Liver (tissue), 9 donors: ENCODE results near the gene SAT1. TPM values are rescaled to one million over a fixed set of nuclear protein-coding genes. Genes with fewer than 3 reads are reported as not detected.

ENCODE experiments used
- DNase-seq: peaks from one replicate; pipeline ENCODE4 v3.0.0-alpha.2; 2017; ENCODE audit warnings: low spot score
- H3K27ac ChIP-seq, 2 donors: one replicate each; pipeline ENCODE4 v1.7.0; 2013; ENCODE audit warnings: inconsistent platforms in 2 of 2, low read length in 2 of 2, control low read depth in 1 of 2, low read depth in 1 of 2, mild to moderate bottlenecking in 1 of 2
- H3K27me3 ChIP-seq, 4 donors: one replicate each; pipeline versions ENCODE4 v1.6.1 to v1.7.0; 2013; ENCODE audit warnings: low read length in 3 of 4, inconsistent platforms in 1 of 4, mild to moderate bottlenecking in 1 of 4, moderate library complexity in 1 of 4; ENCODE audit not compliant: control insufficient read depth in 4 of 4, insufficient read depth in 4 of 4
- H3K36me3 ChIP-seq, 4 donors: one replicate each; pipeline versions ENCODE4 v1.6.1 to v1.7.0; 2013; ENCODE audit warnings: low read length in 3 of 4, mild to moderate bottlenecking in 3 of 4, low read depth in 1 of 4, moderate library complexity in 1 of 4; ENCODE audit not compliant: control insufficient read depth in 4 of 4, insufficient read depth in 3 of 4
- H3K4me1 ChIP-seq, 4 donors: one replicate each; pipeline versions ENCODE4 v1.6.1 to v1.7.0; 2013; ENCODE audit warnings: low read length in 3 of 4, mild to moderate bottlenecking in 3 of 4, moderate library complexity in 1 of 4; ENCODE audit not compliant: control insufficient read depth in 4 of 4, insufficient read depth in 4 of 4
- H3K4me3 ChIP-seq, 3 donors: one replicate each; pipeline versions ENCODE4 v1.6.1 to v1.7.0; 2013; ENCODE audit warnings: low read length in 3 of 3, control low read depth in 1 of 3, low read depth in 1 of 3, mild to moderate bottlenecking in 1 of 3
- H3K9ac ChIP-seq, 2 donors: one replicate each; pipeline ENCODE4 v1.7.0; 2013; ENCODE audit warnings: low read length in 2 of 2, mild to moderate bottlenecking in 2 of 2, moderate library complexity in 2 of 2, control low read depth in 1 of 2, low read depth in 1 of 2
- H3K9me3 ChIP-seq, 4 donors: one replicate each; pipeline versions ENCODE4 v1.6.1 to v1.7.0; 2013; ENCODE audit warnings: low read length in 3 of 4; ENCODE audit not compliant: control insufficient read depth in 4 of 4
- EGR1 ChIP-seq, 2 donors: IDR thresholded peaks; 2 replicates each; pipeline ENCODE4 v1.6.1; 2016 to 2018; ENCODE audit warnings: antibody characterized with exemption in 2 of 2, low read depth in 2 of 2
- FOXA1 ChIP-seq: IDR thresholded peaks from 2 replicates; pipeline ENCODE4 v1.6.1; 2016; ENCODE audit warnings: antibody characterized with exemption
- FOXA2 ChIP-seq: IDR thresholded peaks from 2 replicates; pipeline ENCODE4 v1.6.1; 2016; ENCODE audit warnings: antibody characterized with exemption
- HNF4G ChIP-seq: IDR thresholded peaks from 2 replicates; pipeline ENCODE4 v1.6.1; 2016; ENCODE audit warnings: antibody characterized with exemption
- JUND ChIP-seq, 2 donors: IDR thresholded peaks; 2 replicates each; pipeline ENCODE4 v1.6.1; 2016; ENCODE audit warnings: antibody characterized with exemption in 2 of 2
- NR2F2 ChIP-seq: IDR thresholded peaks from 2 replicates; pipeline ENCODE4 v1.6.1; 2016; ENCODE audit warnings: antibody characterized with exemption
- RAD21 ChIP-seq, 2 donors: IDR thresholded peaks; 2 replicates each; pipeline ENCODE4 v1.6.1; 2016; ENCODE audit warnings: antibody characterized with exemption in 2 of 2, mild to moderate bottlenecking in 2 of 2
- RXRA ChIP-seq, 2 donors: IDR thresholded peaks; 2 replicates each; pipeline ENCODE4 v1.6.1; 2017 to 2018; ENCODE audit warnings: antibody characterized with exemption in 2 of 2, mild to moderate bottlenecking in 1 of 2
- SP1 ChIP-seq: IDR thresholded peaks from 2 replicates; pipeline ENCODE4 v1.6.1; 2018; ENCODE audit warnings: antibody characterized with exemption, mild to moderate bottlenecking
- TAF1 ChIP-seq: conservative IDR thresholded peaks from 2 replicates; pipeline ENCODE4 v1.6.1; 2016; ENCODE audit warnings: antibody characterized with exemption, mild to moderate bottlenecking
- YY1 ChIP-seq: IDR thresholded peaks from 2 replicates; pipeline ENCODE4 v1.6.1; 2016; ENCODE audit warnings: antibody characterized with exemption, mild to moderate bottlenecking
- WGBS: extraction: QIAGEN DNeasy Blood & Tissue Kit; methylation state at CpG from one replicate; pipeline ENCODE4 v1.1.7; 2013; 5-methylcytosine and 5-hydroxymethylcytosine counted together
- polyA plus RNA-seq, 2 donors: library from polyadenylated mRNA; stranded (reverse) in 1 of 2; unstranded in 1 of 2; fragments of 200-250 nt in 1 of 2; fragments of >200 nt in 1 of 2; fragmentation: Nextera tagmentation in 1 of 2; extraction: Ambion mirVana in 1 of 2; gene quantifications; one replicate each; pipeline versions ENCODE4 v1.2.1 to v1.2.3, GENCODE V29; 2013 to 2015
- total RNA-seq, 2 donors: library from RNA; depleted of rRNA; stranded (reverse); fragments of >200 nt; gene quantifications; one replicate each; pipeline ENCODE4 v1.2.3, GENCODE V29; 2014
- TF ChIP-seq, protein P1 (sequence below): IDR thresholded peaks from 2 replicates; pipeline ENCODE4 v1.6.1; 2016; ENCODE audit warnings: antibody characterized with exemption
- TF ChIP-seq, protein P2 (sequence below): IDR thresholded peaks from 2 replicates; pipeline ENCODE4 v1.6.1; 2016; ENCODE audit warnings: antibody characterized with exemption, mild to moderate bottlenecking
- TF ChIP-seq, protein P3 (sequence below): IDR thresholded peaks from 2 replicates; pipeline ENCODE4 v1.6.1; 2016; ENCODE audit warnings: antibody characterized with exemption
- TF ChIP-seq, protein P4 (sequence below): fragments of 150-350 bp; IDR thresholded peaks from 2 replicates; pipeline ENCODE4 v1.5.1; 2017; ENCODE audit warnings: improper control_type of control experiment, low read depth, low read length; ENCODE audit not compliant: missing input control
- donor health status: healthy.
- donor health status: healthy.
- donor health status: healthy.
- donor health status: healthy.
- donor health status: healthy.

The SAT1 gene
- total and polyA plus RNA-seq, 4 donors = 105 to 780 (median 296) TPM

DNA sequence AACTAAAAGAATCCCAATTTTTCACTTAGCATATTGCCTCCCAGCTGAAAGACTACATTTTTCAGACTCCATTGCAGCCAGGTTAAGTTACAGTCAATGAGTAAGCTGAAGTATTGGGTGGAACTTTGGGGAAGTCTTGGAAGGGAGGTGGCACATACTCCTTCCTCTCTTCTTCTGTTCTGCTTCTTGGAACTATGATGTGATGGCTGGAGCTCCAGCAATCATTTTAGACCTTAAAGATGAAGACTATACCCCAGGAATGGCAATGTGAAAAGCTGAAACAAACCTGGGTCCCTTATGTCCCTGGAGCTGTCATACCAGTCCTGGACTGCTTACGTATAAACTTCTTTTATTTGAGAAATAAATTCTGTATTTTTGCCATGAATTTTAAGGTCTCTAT lies 30.8 kb downstream of the SAT1 start:
- 97% methylated on average over 1 of the region's 1 CpG for WGBS
- DNase-seq = no peak
- H3K9ac ChIP-seq = no peak overlapping the region
- TF ChIP-seq, protein P1, sequence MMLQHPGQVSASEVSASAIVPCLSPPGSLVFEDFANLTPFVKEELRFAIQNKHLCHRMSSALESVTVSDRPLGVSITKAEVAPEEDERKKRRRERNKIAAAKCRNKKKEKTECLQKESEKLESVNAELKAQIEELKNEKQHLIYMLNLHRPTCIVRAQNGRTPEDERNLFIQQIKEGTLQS = no peak
- no peak for TF ChIP-seq HNF4G
- TF ChIP-seq NR2F2 = no peak
- TF ChIP-seq RXRA (IDR thresholded peaks at IDR 0.05) = no peak
- no peak for TF ChIP-seq SP1
- TF ChIP-seq JUND (IDR thresholded peaks at IDR 0.05) = no peak
- TF ChIP-seq, protein P2, sequence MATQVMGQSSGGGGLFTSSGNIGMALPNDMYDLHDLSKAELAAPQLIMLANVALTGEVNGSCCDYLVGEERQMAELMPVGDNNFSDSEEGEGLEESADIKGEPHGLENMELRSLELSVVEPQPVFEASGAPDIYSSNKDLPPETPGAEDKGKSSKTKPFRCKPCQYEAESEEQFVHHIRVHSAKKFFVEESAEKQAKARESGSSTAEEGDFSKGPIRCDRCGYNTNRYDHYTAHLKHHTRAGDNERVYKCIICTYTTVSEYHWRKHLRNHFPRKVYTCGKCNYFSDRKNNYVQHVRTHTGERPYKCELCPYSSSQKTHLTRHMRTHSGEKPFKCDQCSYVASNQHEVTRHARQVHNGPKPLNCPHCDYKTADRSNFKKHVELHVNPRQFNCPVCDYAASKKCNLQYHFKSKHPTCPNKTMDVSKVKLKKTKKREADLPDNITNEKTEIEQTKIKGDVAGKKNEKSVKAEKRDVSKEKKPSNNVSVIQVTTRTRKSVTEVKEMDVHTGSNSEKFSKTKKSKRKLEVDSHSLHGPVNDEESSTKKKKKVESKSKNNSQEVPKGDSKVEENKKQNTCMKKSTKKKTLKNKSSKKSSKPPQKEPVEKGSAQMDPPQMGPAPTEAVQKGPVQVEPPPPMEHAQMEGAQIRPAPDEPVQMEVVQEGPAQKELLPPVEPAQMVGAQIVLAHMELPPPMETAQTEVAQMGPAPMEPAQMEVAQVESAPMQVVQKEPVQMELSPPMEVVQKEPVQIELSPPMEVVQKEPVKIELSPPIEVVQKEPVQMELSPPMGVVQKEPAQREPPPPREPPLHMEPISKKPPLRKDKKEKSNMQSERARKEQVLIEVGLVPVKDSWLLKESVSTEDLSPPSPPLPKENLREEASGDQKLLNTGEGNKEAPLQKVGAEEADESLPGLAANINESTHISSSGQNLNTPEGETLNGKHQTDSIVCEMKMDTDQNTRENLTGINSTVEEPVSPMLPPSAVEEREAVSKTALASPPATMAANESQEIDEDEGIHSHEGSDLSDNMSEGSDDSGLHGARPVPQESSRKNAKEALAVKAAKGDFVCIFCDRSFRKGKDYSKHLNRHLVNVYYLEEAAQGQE = no peak
- TF ChIP-seq FOXA2 = no peak
- TF ChIP-seq, protein P3, sequence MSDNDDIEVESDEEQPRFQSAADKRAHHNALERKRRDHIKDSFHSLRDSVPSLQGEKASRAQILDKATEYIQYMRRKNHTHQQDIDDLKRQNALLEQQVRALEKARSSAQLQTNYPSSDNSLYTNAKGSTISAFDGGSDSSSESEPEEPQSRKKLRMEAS = no peak
- TF ChIP-seq EGR1 (IDR thresholded peaks at IDR 0.05; ENCODE audit: low read depth in 2 of 2) = no peak
- TF ChIP-seq YY1 = no peak
- TF ChIP-seq FOXA1 = no peak
- no peak for TF ChIP-seq TAF1
- TF ChIP-seq, protein P4, sequence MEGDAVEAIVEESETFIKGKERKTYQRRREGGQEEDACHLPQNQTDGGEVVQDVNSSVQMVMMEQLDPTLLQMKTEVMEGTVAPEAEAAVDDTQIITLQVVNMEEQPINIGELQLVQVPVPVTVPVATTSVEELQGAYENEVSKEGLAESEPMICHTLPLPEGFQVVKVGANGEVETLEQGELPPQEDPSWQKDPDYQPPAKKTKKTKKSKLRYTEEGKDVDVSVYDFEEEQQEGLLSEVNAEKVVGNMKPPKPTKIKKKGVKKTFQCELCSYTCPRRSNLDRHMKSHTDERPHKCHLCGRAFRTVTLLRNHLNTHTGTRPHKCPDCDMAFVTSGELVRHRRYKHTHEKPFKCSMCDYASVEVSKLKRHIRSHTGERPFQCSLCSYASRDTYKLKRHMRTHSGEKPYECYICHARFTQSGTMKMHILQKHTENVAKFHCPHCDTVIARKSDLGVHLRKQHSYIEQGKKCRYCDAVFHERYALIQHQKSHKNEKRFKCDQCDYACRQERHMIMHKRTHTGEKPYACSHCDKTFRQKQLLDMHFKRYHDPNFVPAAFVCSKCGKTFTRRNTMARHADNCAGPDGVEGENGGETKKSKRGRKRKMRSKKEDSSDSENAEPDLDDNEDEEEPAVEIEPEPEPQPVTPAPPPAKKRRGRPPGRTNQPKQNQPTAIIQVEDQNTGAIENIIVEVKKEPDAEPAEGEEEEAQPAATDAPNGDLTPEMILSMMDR = no peak
- H3K4me3 ChIP-seq = no peak overlapping the region
- no peaks in the 10 kb centered on the region for H3K4me1 ChIP-seq
- no peaks in the 10 kb centered on the region for H3K27me3 ChIP-seq
- H3K27ac ChIP-seq = no peak overlapping the region
- H3K9me3 ChIP-seq = peaks cover 0 to 2% (median 0%) of the 10 kb centered on the region in 4 donors
- H3K36me3 ChIP-seq = no peaks in the 10 kb centered on the region

DNA sequence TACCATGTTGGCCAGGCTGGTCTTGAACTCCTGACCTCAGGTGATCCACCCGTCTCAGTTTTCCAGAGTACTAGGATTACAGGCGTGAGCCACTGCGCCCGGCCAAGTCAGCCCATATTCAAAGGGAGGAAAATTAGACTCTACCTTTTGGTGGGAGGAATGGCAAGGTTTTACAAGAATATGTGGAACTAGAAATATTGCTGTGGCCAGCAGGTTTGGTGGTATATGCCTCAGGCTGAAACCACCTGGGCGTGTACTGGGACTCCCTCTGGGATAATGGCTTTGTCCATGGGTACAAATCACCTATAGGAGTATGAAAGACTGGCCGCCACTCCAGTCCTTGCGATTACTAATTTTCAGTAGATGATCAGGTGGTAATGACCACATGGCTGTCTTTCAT lies 32.4 kb downstream of the SAT1 start:
- TF ChIP-seq, protein P3 = no peak
- no peak for TF ChIP-seq YY1
- no peak for TF ChIP-seq FOXA1
- TF ChIP-seq RAD21 (IDR thresholded peaks at IDR 0.05) = no peak
- WGBS = 97% methylated on average over 7 of the region's 7 CpGs
- Histone ChIP-seq H3K4me1 (no peaks in the 10 kb centered on the region), H3K9me3 (peaks cover 0 to 2% (median 0%) of the 10 kb centered on the region in 4 donors), H3K9ac (no peak overlapping the region), H3K27me3 (no peaks in the 10 kb centered on the region), H3K27ac (no peak overlapping the region), H3K36me3 (no peaks in the 10 kb centered on the region), H3K4me3 (no peak overlapping the region)
- no peak for DNase-seq
